HepG2 (cell line): ENCODE measurements around the gene SSC5D. TPM values are rescaled to one million over a fixed set of nuclear protein-coding genes. Genes with fewer than 3 reads are reported as not detected.

Source experiments
- ATF1 ChIP-seq: IDR thresholded peaks from 2 replicates; pipeline ENCODE4 v1.6.1; 2016; ENCODE audit warnings: mild to moderate bottlenecking, control low read depth
- ATF7 ChIP-seq, 2 experiments: fragments of 450-650 bp in 1 of 2; sonication (generic) in 1 of 2; formaldehyde crosslinking in 1 of 2; IDR thresholded peaks; 2 replicates each; pipeline versions ENCODE4 v1.4.0 to v1.6.1; 2016 to 2020; ENCODE audit warnings: antibody characterized with exemption in 1 of 2, mild to moderate bottlenecking in 1 of 2, missing genetic modification reagents in 1 of 2
- CHCHD3 ChIP-seq: sonication (generic); formaldehyde crosslinking; IDR thresholded peaks from 2 replicates; pipeline ENCODE4 v1.8.0; 2022; ENCODE audit warnings: mild to moderate bottlenecking, missing genetic modification reagents, moderate library complexity
- FOXM1 ChIP-seq: sonication (generic); formaldehyde crosslinking; IDR thresholded peaks from 2 replicates; pipeline ENCODE4 v1.5.0; 2020; ENCODE audit warnings: missing genetic modification reagents
- HOXA5 ChIP-seq: sonication (generic); formaldehyde crosslinking; IDR thresholded peaks from 2 replicates; pipeline ENCODE4 v1.4.0; 2020; ENCODE audit warnings: missing genetic modification reagents
- KMT2B ChIP-seq: IDR thresholded peaks from 2 replicates; pipeline ENCODE4 v1.6.1; 2016; ENCODE audit warnings: missing genetic modification reagents, missing compliant biosample characterization
- MYNN ChIP-seq: sonication (generic); formaldehyde crosslinking; IDR thresholded peaks from 2 replicates; pipeline ENCODE4 v1.4.0; 2020; ENCODE audit warnings: mild to moderate bottlenecking, low read depth, missing genetic modification reagents
- NFE2L2 ChIP-seq: fragments of 150-350 bp; IDR thresholded peaks from 2 replicates; pipeline ENCODE4 v1.6.1; 2014; ENCODE audit warnings: low read length
- NONO ChIP-seq, 2 experiments: fragments of 450-650 bp in 1 of 2; sonication (generic) in 1 of 2; formaldehyde crosslinking in 1 of 2; IDR thresholded peaks in 1 of 2; conservative IDR thresholded peaks in 1 of 2; 2 replicates each; pipeline versions ENCODE4 v1.6.1 to v1.8.0; 2017 to 2022; ENCODE audit warnings: mild to moderate bottlenecking in 1 of 2, missing genetic modification reagents in 1 of 2, moderate library complexity in 1 of 2
- SMAD1 ChIP-seq: sonication (generic); formaldehyde crosslinking; IDR thresholded peaks from 2 replicates; pipeline ENCODE4 v1.4.0; 2020; ENCODE audit warnings: missing genetic modification reagents, low read depth, mild to moderate bottlenecking, borderline replicate concordance
- TAF15 ChIP-seq: fragments of 200-400 bp; formaldehyde crosslinking; IDR thresholded peaks from one replicate; pipeline ENCODE4 v1.6.1; 2018; ENCODE audit warnings: mild to moderate bottlenecking, low read depth, low read length; ENCODE audit not compliant: poor library complexity, severe bottlenecking
- TCF7 ChIP-seq: sonication (generic); IDR thresholded peaks from 2 replicates; pipeline ENCODE4 v1.6.1; 2016; ENCODE audit warnings: antibody characterized with exemption, low read depth
- ZBTB1 ChIP-seq: sonication (generic); formaldehyde crosslinking; IDR thresholded peaks from 2 replicates; pipeline ENCODE4 v1.4.0; 2020; ENCODE audit warnings: missing genetic modification reagents, borderline replicate concordance
- ZBTB21 ChIP-seq: sonication (generic); formaldehyde crosslinking; IDR thresholded peaks from 2 replicates; pipeline ENCODE4 v1.4.0; 2020; ENCODE audit warnings: missing genetic modification reagents
- ZFX ChIP-seq: sonication (generic); formaldehyde crosslinking; IDR thresholded peaks from 2 replicates; pipeline ENCODE4 v1.4.0; 2020; ENCODE audit warnings: mild to moderate bottlenecking, low read depth, missing genetic modification reagents, moderate library complexity
- ZNF317 ChIP-seq: sonication (generic); formaldehyde crosslinking; IDR thresholded peaks from 2 replicates; pipeline ENCODE4 v1.5.0; 2020; ENCODE audit warnings: mild to moderate bottlenecking, missing genetic modification reagents
- ZNF572 ChIP-seq: sonication (generic); formaldehyde crosslinking; IDR thresholded peaks from 2 replicates; pipeline ENCODE4 v1.5.1; 2020; ENCODE audit warnings: mild to moderate bottlenecking, missing genetic modification reagents
- polyA plus RNA-seq, 8 experiments: library from polyadenylated mRNA; depleted of rRNA in 3 of 8; stranded (reverse) in 7 of 8; unstranded in 1 of 8; fragments of >200 nt; fragmentation: Illumina TruSeq in 4 of 8; extraction: Trizol in 4 of 8; gene quantifications; 2 replicates each; pipeline versions ENCODE4 v1.2.1 to v1.2.3, GENCODE V29; 2011 to 2016; ENCODE audit warnings: low read depth in 4 of 8, missing spikeins in 1 of 8, mixed read lengths in 1 of 8; ENCODE audit not compliant: insufficient read depth in 1 of 8
- total RNA-seq, 5 experiments: library from RNA; depleted of rRNA; stranded (reverse); fragments of >200 nt; fragmentation: Illumina TruSeq; extraction: Trizol; gene quantifications; 2 replicates each; pipeline ENCODE4 v1.2.3, GENCODE V29; 2016; ENCODE audit warnings: low read depth in 1 of 5
- TF ChIP-seq, protein P1 (sequence below): sonication (generic); formaldehyde crosslinking; IDR thresholded peaks from 2 replicates; pipeline ENCODE4 v1.5.0; 2020; ENCODE audit warnings: missing genetic modification reagents, mild to moderate bottlenecking, borderline replicate concordance
- TF ChIP-seq, protein P2 (sequence below): sonication (generic); formaldehyde crosslinking; IDR thresholded peaks from 2 replicates; pipeline ENCODE4 v1.8.1; 2023; ENCODE audit warnings: mild to moderate bottlenecking, missing genetic modification reagents, borderline replicate concordance
- TF ChIP-seq, protein P3 (sequence below): sonication (generic); formaldehyde crosslinking; IDR thresholded peaks from 2 replicates; pipeline ENCODE4 v1.8.0; 2022; ENCODE audit warnings: low read depth, missing genetic modification reagents
- TF ChIP-seq, protein P4 (sequence below): sonication (generic); formaldehyde crosslinking; IDR thresholded peaks from 2 replicates; pipeline ENCODE4 v1.4.0; 2020; ENCODE audit warnings: missing genetic modification reagents
- TF ChIP-seq, protein P5 (sequence below): sonication (generic); formaldehyde crosslinking; IDR thresholded peaks from 2 replicates; pipeline ENCODE4 v1.4.0; 2020; ENCODE audit warnings: mild to moderate bottlenecking, missing genetic modification reagents

The SSC5D gene
- total and polyA plus RNA-seq, 2 of the 13 experiments (the other 11 are each of a cell fraction or from before 2014, with no cell fraction given) = not detected

DNA sequence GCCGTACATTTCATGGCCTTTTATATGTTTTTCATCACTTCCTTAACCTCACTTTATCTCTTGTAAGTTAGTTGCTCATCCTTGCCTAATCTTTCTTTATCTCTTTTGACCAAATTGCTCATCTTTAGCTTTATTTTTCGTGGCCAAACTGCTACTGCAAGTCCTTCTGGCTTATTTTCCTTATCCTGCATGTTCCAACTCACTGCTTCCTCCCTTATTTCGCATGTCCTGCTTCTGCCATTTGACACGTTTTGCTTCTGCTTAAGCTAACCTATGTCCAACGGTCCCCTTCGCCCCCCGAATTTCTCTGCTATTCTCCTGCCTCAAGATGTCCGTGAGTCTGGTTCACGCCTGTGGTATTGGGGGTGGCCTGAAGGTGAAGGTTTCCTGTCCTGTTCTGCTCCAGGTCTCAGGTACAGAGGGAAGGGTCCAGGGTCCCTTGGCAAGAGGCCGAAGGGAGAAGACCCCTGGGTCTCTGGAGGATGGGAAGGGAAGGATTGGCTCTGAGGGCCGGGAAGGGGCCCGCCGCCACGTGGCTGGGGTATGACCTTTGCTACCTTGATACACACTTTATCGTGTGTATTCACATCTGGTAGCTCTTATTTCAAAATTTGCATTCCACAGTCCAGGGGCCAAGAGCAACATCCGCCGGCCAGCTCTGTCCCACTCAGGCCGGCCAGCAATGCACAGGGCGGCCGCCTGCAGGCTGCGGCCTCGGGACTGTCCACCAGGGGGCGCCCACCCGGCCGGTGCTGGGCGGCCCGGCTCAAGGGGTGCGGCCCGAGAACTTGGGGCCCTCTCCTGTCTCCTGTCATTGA lies 20.8 kb upstream of the SSC5D start (continued):
- TF ChIP-seq ZFX (CRISPR knock-in tag) (peak; percentile 45), MYNN (CRISPR knock-in tag) (no peak), ZBTB21 (CRISPR knock-in tag) (no peak), KMT2B (CRISPR knock-in tag) (no peak), SMAD1 (CRISPR knock-in tag) (no peak), ZNF317 (CRISPR knock-in tag) (no peak), ZNF572 (CRISPR knock-in tag) (no peak), TAF15 (no peak), NONO (IDR thresholded peaks at IDR 0.05) (no peak), NONO (CRISPR knock-in tag; conservative IDR thresholded peaks at IDR 0.05) (peak; percentile 35; the same call in 1 of the 2 replicates), TCF7 (no peak), CHCHD3 (CRISPR knock-in tag) (no peak), ZBTB1 (no peak), NFE2L2 (no peak), FOXM1 (CRISPR knock-in tag) (no peak), ATF7 (IDR thresholded peaks at IDR 0.05) (no peak), ATF7 (CRISPR knock-in tag; IDR thresholded peaks at IDR 0.05) (no peak), ATF1 (CRISPR knock-in tag) (no peak), HOXA5 (CRISPR knock-in tag) (0 out of 2 replicates have a peak, but pooled peaks have one; percentile 33)
- TF ChIP-seq, protein P1, sequence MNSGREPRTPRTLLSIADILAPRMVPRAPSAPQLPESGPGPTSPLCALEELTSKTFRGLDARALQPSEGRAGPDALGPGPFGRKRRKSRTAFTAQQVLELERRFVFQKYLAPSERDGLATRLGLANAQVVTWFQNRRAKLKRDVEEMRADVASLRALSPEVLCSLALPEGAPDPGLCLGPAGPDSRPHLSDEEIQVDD (CRISPR knock-in tag) = no peak
- TF ChIP-seq, protein P2, sequence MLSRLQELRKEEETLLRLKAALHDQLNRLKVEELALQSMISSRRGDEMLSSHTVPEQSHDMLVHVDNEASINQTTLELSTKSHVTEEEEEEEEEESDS = no peak
- TF ChIP-seq, protein P3, sequence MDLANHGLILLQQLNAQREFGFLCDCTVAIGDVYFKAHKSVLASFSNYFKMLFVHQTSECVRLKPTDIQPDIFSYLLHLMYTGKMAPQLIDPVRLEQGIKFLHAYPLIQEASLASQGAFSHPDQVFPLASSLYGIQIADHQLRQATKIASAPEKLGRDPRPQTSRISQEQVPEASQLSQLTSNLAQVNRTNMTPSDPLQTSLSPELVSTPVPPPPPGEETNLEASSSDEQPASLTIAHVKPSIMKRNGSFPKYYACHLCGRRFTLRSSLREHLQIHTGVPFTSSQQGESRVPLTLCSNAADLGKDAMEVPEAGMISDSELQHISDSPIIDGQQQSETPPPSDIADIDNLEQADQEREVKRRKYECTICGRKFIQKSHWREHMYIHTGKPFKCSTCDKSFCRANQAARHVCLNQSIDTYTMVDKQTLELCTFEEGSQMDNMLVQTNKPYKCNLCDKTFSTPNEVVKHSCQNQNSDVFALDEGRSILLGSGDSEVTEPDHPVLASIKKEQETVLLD (CRISPR knock-in tag) = no peak
- TF ChIP-seq, protein P4, sequence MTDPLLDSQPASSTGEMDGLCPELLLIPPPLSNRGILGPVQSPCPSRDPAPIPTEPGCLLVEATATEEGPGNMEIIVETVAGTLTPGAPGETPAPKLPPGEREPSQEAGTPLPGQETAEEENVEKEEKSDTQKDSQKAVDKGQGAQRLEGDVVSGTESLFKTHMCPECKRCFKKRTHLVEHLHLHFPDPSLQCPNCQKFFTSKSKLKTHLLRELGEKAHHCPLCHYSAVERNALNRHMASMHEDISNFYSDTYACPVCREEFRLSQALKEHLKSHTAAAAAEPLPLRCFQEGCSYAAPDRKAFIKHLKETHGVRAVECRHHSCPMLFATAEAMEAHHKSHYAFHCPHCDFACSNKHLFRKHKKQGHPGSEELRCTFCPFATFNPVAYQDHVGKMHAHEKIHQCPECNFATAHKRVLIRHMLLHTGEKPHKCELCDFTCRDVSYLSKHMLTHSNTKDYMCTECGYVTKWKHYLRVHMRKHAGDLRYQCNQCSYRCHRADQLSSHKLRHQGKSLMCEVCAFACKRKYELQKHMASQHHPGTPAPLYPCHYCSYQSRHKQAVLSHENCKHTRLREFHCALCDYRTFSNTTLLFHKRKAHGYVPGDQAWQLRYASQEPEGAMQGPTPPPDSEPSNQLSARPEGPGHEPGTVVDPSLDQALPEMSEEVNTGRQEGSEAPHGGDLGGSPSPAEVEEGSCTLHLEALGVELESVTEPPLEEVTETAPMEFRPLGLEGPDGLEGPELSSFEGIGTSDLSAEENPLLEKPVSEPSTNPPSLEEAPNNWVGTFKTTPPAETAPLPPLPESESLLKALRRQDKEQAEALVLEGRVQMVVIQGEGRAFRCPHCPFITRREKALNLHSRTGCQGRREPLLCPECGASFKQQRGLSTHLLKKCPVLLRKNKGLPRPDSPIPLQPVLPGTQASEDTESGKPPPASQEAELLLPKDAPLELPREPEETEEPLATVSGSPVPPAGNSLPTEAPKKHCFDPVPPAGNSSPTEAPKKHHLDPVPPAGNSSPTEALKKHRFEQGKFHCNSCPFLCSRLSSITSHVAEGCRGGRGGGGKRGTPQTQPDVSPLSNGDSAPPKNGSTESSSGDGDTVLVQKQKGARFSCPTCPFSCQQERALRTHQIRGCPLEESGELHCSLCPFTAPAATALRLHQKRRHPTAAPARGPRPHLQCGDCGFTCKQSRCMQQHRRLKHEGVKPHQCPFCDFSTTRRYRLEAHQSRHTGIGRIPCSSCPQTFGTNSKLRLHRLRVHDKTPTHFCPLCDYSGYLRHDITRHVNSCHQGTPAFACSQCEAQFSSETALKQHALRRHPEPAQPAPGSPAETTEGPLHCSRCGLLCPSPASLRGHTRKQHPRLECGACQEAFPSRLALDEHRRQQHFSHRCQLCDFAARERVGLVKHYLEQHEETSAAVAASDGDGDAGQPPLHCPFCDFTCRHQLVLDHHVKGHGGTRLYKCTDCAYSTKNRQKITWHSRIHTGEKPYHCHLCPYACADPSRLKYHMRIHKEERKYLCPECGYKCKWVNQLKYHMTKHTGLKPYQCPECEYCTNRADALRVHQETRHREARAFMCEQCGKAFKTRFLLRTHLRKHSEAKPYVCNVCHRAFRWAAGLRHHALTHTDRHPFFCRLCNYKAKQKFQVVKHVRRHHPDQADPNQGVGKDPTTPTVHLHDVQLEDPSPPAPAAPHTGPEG (CRISPR knock-in tag) = no peak
- TF ChIP-seq, protein P5, sequence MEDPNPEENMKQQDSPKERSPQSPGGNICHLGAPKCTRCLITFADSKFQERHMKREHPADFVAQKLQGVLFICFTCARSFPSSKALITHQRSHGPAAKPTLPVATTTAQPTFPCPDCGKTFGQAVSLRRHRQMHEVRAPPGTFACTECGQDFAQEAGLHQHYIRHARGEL (CRISPR knock-in tag) = no peak
